ENCODE measurements around the gene KCNMA1.
A peak's percentile ranks its signal among the peaks of the same experiment; 100 is the strongest.

The KCNMA1 gene

GRCh38 chr10:77082601-77083252 is 554.9 kb downstream of the KCNMA1 start:
- DNase-seq (ENCODE audit: low read depth in 2 of 2): no peak

- DNase-seq (ENCODE audit: low read depth in 2 of 2): no peak
Observed at GRCh38 chr10:77081481-77081891, 556.1 kb downstream of the KCNMA1 start.

GRCh38 chr10:77080361-77081027 is 557.1 kb downstream of the KCNMA1 start:
- DNase-seq (ENCODE audit: low read depth in 2 of 2): no peak

GRCh38 chr10:77079592-77080300 is 557.9 kb downstream of the KCNMA1 start:
- no peak for DNase-seq (ENCODE audit: low read depth in 2 of 2)

GRCh38 chr10:77077316-77077945 is 560.2 kb downstream of the KCNMA1 start:
- DNase-seq (ENCODE audit: low read depth in 2 of 2): no peak

GRCh38 chr10:77075926-77076325 is 561.7 kb downstream of the KCNMA1 start:
- DNase-seq (ENCODE audit: low read depth in 2 of 2): no peak

- DNase-seq (ENCODE audit: low read depth in 2 of 2): no peak
Observed at GRCh38 chr10:77074104-77074624, 563.4 kb downstream of the KCNMA1 start.

- no peak for DNase-seq (ENCODE audit: low read depth in 2 of 2)
Observed at GRCh38 chr10:77073663-77073960, 564.0 kb downstream of the KCNMA1 start.

GRCh38 chr10:77072836-77073662 is 564.6 kb downstream of the KCNMA1 start:
- DNase-seq (ENCODE audit: low read depth in 2 of 2): peak; percentile 30 to 41

GRCh38 chr10:77072361-77072835 is 565.2 kb downstream of the KCNMA1 start:
- peak in 1 of 2 experiments; percentile 19 for DNase-seq (ENCODE audit: low read depth in 2 of 2)

GRCh38 chr10:77071956-77072355 is 565.7 kb downstream of the KCNMA1 start:
- DNase-seq (ENCODE audit: low read depth in 2 of 2): no peak

- no peak for DNase-seq (ENCODE audit: low read depth in 2 of 2)
Observed at GRCh38 chr10:77071001-77071511, 566.6 kb downstream of the KCNMA1 start.

GRCh38 chr10:77070346-77070745 is 567.3 kb downstream of the KCNMA1 start:
- no peak for DNase-seq (ENCODE audit: low read depth in 2 of 2)

GRCh38 chr10:77068969-77069368 is 568.6 kb downstream of the KCNMA1 start:
- no peak for DNase-seq (ENCODE audit: low read depth in 2 of 2)

- no peak for DNase-seq (ENCODE audit: low read depth in 2 of 2)
Observed at GRCh38 chr10:77068272-77068671, 569.3 kb downstream of the KCNMA1 start.

GRCh38 chr10:77062381-77062780 is 575.2 kb downstream of the KCNMA1 start:
- DNase-seq (ENCODE audit: low read depth in 2 of 2): no peak

GRCh38 chr10:77060913-77061312 is 576.7 kb downstream of the KCNMA1 start:
- no peak for DNase-seq (ENCODE audit: low read depth in 2 of 2)

- no peak for DNase-seq (ENCODE audit: low read depth in 2 of 2)
Observed at GRCh38 chr10:77056650-77057049, 581.0 kb downstream of the KCNMA1 start.

GRCh38 chr10:77052593-77052992 is 585.0 kb downstream of the KCNMA1 start:
- DNase-seq (ENCODE audit: low read depth in 2 of 2): no peak

GRCh38 chr10:77051837-77052236 is 585.8 kb downstream of the KCNMA1 start:
- DNase-seq (ENCODE audit: low read depth in 2 of 2): no peak

- peak in 1 of 2 experiments; percentile 10 for DNase-seq (ENCODE audit: low read depth in 2 of 2)
Observed at GRCh38 chr10:77049896-77050295, 587.7 kb downstream of the KCNMA1 start.

Measured in fibroblast of skin of left quadriceps (primary cell).